GM18517 (cell line): Measurements from ENCODE around the gene VANGL2.

Experiments used
- ATAC-seq: cut with Tn5 transposase; IDR thresholded peaks from one replicate; pipeline ENCODE4 v1.9.1; 2021; ENCODE audit warnings: mild to moderate bottlenecking, moderate library complexity; ENCODE audit not compliant: unreplicated experiment

Gene VANGL2

GRCh38 chr1:160404094-160404493, 3.7 kb downstream of the VANGL2 start:
- no peak for ATAC-seq

GRCh38 chr1:160405331-160405877, 5.0 kb downstream of the VANGL2 start:
- no peak for ATAC-seq

GRCh38 chr1:160406131-160406968, 6.0 kb downstream of the VANGL2 start:
- ATAC-seq, result no peak

- ATAC-seq, result no peak
Measured at GRCh38 chr1:160407839-160408801, 7.8 kb downstream of the VANGL2 start.

- no peak for ATAC-seq
Measured at GRCh38 chr1:160408864-160409263, 8.5 kb downstream of the VANGL2 start.

GRCh38 chr1:160409486-160409885, 9.1 kb downstream of the VANGL2 start:
- no peak for ATAC-seq

- no peak for ATAC-seq
Measured at GRCh38 chr1:160410406-160411005, 10.1 kb downstream of the VANGL2 start.

GRCh38 chr1:160411271-160412027, 11.1 kb downstream of the VANGL2 start:
- ATAC-seq, result no peak

GRCh38 chr1:160412028-160412362, 11.6 kb downstream of the VANGL2 start:
- ATAC-seq, result no peak

GRCh38 chr1:160413716-160414115, 13.4 kb downstream of the VANGL2 start:
- ATAC-seq, result no peak

GRCh38 chr1:160414881-160415280, 14.5 kb downstream of the VANGL2 start:
- ATAC-seq, result no peak

GRCh38 chr1:160415696-160416290, 15.4 kb downstream of the VANGL2 start:
- no peak for ATAC-seq

- ATAC-seq, result no peak
Measured at GRCh38 chr1:160416369-160416768, 16.0 kb downstream of the VANGL2 start.

- ATAC-seq, result no peak
Measured at GRCh38 chr1:160418483-160418882, 18.1 kb downstream of the VANGL2 start.

- no peak for ATAC-seq
Measured at GRCh38 chr1:160419150-160419837, 18.9 kb downstream of the VANGL2 start.

GRCh38 chr1:160419838-160420169, 19.4 kb downstream of the VANGL2 start:
- no peak for ATAC-seq

- ATAC-seq, result no peak
Measured at GRCh38 chr1:160420881-160421842, 20.8 kb downstream of the VANGL2 start.

GRCh38 chr1:160421881-160422280, 21.5 kb downstream of the VANGL2 start:
- ATAC-seq, result no peak
